CD4-positive, alpha-beta T cell (primary cell): Measurements from ENCODE around the gene ANKH. TPM values are rescaled to one million over a fixed set of nuclear protein-coding genes. Genes with fewer than 3 reads are reported as not detected.

Experiments used
- ATAC-seq: fragments of 200-7000 bp; cut with Tn5 transposase; one replicate; pipeline ENCODE4 v1.10.0; 2022; ENCODE audit warnings: mild to moderate bottlenecking; ENCODE audit not compliant: poor library complexity
- CTCF ChIA-PET: fragments of 350-600 bp; sonication (Branson Sonifier 250); formaldehyde crosslinking; loops from one replicate; lab custom pipeline; 2021; ENCODE audit warnings: antibody characterized with exemption, inconsistent platforms; lab: Charles Lee
- POLR2A ChIA-PET: fragments of 350-600 bp; sonication (Branson Sonifier 250); formaldehyde crosslinking; loops from one replicate; lab custom pipeline; 2021; ENCODE audit warnings: antibody characterized with exemption, inconsistent platforms; lab: Charles Lee
- DNase-seq, 14 experiments: peaks; one replicate each; pipeline ENCODE4 v3.0.0-alpha.2; 2013 to 2020; ENCODE audit warnings: mixed read lengths in 2 of 14
- H3K27ac ChIP-seq, 2 donors: one replicate each; pipeline versions ENCODE4 v1.5.1 to v1.7.0; 2013; ENCODE audit warnings: low read length in 2 of 2, low read depth in 1 of 2, mild to moderate bottlenecking in 1 of 2
- H3K27me3 ChIP-seq, 2 experiments: 1 replicate in 1 of 2; 2 replicates in 1 of 2; pipeline versions ENCODE4 v1.6.1 to v1.7.0; 2013; ENCODE audit warnings: low read length in 2 of 2, control low read depth in 1 of 2, mild to moderate bottlenecking in 1 of 2, moderate library complexity in 1 of 2; ENCODE audit not compliant: insufficient read depth in 2 of 2, control insufficient read depth in 1 of 2
- H3K36me3 ChIP-seq: one replicate; pipeline ENCODE4 v1.6.1; 2013; ENCODE audit warnings: low read length, control low read depth; ENCODE audit not compliant: insufficient read depth
- H3K4me1 ChIP-seq: one replicate; pipeline ENCODE4 v1.6.1; 2013; ENCODE audit warnings: low read length, control low read depth; ENCODE audit not compliant: insufficient read depth
- H3K4me3 ChIP-seq: one replicate; pipeline ENCODE4 v1.5.1; 2013; ENCODE audit warnings: mild to moderate bottlenecking, low read length, moderate library complexity
- H3K9me3 ChIP-seq, 2 experiments: 1 replicate in 1 of 2; 2 replicates in 1 of 2; pipeline versions ENCODE4 v1.6.1 to v1.7.0; 2013; ENCODE audit warnings: low read length in 2 of 2, mild to moderate bottlenecking in 2 of 2, control low read depth in 1 of 2, moderate library complexity in 1 of 2; ENCODE audit not compliant: control insufficient read depth in 1 of 2, insufficient read depth in 1 of 2
- H3K27ac Mint-ChIP-seq: one replicate; pipeline ENCODE4 v1.8.0; 2020; ENCODE audit warnings: mixed read lengths
- H3K27me3 Mint-ChIP-seq: one replicate; pipeline ENCODE4 v1.8.0; 2021; ENCODE audit warnings: mixed read lengths
- H3K36me3 Mint-ChIP-seq: one replicate; pipeline ENCODE4 v1.8.0; 2021; ENCODE audit warnings: low read depth, mixed read lengths
- H3K4me1 Mint-ChIP-seq: one replicate; pipeline ENCODE4 v1.8.0; 2021; ENCODE audit warnings: low read depth, mixed read lengths
- H3K4me3 Mint-ChIP-seq: one replicate; pipeline ENCODE4 v1.8.0; 2020; ENCODE audit warnings: mild to moderate bottlenecking, mixed read lengths
- H3K9me3 Mint-ChIP-seq: one replicate; pipeline ENCODE4 v1.8.0; 2020; ENCODE audit warnings: mixed read lengths
- intact Hi-C, 2 experiments: fragments of 100-400 bp; cut with DNase I in 1 of 2; cut with micrococcal nuclease in 1 of 2; formaldehyde crosslinking; loops; one replicate each; pipeline versions ENCODE4 v1.15.1 to v1.9.0; 2023 to 2025; cut with DNase I, micrococcal nuclease
- total RNA-seq, 174 experiments: library from RNA in 2 of 174; stranded (reverse) in 2 of 174; gene quantifications; one replicate each; pipeline ENCODE4 v1.2.3 and lab custom pipeline; 2021 to 2026
- TF ChIP-seq, protein P1 (sequence below): fragments of 200-600 bp; IDR thresholded peaks from one replicate; pipeline ENCODE4 v1.8.0; 2022; ENCODE audit warnings: antibody characterized with exemption, mild to moderate bottlenecking

Gene ANKH
- total RNA-seq, 2 experiments from 2014 or later = 69.5 to 72.3 TPM

DNA sequence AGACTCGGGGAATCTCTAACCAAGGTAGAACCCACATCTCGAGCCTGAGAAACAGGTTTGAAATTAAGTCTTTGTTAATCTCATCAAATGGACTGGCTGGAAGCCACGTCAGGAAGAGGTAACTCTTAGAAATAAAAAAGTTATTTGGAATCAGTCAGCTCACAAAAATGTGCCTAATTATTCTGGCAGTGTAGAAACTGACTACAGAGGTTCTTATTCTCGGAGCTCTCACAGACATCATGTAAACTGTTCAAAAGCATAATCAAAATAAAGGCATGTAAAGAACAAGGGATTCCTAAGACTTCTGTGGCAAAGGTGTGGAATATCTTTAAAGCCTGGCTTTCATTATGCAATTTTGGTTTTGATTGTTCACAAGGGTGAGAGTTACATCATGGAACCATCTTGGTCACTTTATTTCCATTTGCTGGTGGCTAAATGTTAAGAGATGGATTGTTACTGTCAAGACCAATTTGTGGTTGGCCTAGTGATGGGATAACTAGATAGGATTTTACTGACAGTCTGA is 121.9 kb downstream of the ANKH start:
- intact Hi-C loops = loop anchor here in 1 of 2 experiments (10.0 kb wide), 1 partner anchor 65 kb away; no protein-coding TSS in a partner anchor
- peaks cover 86% of the 10 kb centered on the region for H3K36me3 ChIP-seq
- Mint-ChIP-seq H3K36me3 (peaks cover 79% of the 10 kb centered on the region), H3K27me3 (no peaks in the 10 kb centered on the region), H3K4me1 (peaks cover 6% of the 10 kb centered on the region), H3K9me3 (no peaks in the 10 kb centered on the region), H3K27ac (no peak overlapping the region), H3K4me3 (no peak overlapping the region)
- no peaks in the 10 kb centered on the region for H3K9me3 ChIP-seq
- TF ChIP-seq, protein P1, sequence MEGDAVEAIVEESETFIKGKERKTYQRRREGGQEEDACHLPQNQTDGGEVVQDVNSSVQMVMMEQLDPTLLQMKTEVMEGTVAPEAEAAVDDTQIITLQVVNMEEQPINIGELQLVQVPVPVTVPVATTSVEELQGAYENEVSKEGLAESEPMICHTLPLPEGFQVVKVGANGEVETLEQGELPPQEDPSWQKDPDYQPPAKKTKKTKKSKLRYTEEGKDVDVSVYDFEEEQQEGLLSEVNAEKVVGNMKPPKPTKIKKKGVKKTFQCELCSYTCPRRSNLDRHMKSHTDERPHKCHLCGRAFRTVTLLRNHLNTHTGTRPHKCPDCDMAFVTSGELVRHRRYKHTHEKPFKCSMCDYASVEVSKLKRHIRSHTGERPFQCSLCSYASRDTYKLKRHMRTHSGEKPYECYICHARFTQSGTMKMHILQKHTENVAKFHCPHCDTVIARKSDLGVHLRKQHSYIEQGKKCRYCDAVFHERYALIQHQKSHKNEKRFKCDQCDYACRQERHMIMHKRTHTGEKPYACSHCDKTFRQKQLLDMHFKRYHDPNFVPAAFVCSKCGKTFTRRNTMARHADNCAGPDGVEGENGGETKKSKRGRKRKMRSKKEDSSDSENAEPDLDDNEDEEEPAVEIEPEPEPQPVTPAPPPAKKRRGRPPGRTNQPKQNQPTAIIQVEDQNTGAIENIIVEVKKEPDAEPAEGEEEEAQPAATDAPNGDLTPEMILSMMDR = no peak
- no peak overlapping the region for H3K4me3 ChIP-seq
- DNase-seq = no peak
- no peak overlapping the region for H3K27ac ChIP-seq
- CTCF ChIA-PET = interaction anchor here (0.6 kb wide), 1 partner anchor 62 kb away, joined by 3 read pairs; no protein-coding TSS in a partner anchor
- no peaks in the 10 kb centered on the region for H3K27me3 ChIP-seq
- POLR2A ChIA-PET = no interaction called here
- no peak for ATAC-seq
- H3K4me1 ChIP-seq = peaks cover 6% of the 10 kb centered on the region

DNA sequence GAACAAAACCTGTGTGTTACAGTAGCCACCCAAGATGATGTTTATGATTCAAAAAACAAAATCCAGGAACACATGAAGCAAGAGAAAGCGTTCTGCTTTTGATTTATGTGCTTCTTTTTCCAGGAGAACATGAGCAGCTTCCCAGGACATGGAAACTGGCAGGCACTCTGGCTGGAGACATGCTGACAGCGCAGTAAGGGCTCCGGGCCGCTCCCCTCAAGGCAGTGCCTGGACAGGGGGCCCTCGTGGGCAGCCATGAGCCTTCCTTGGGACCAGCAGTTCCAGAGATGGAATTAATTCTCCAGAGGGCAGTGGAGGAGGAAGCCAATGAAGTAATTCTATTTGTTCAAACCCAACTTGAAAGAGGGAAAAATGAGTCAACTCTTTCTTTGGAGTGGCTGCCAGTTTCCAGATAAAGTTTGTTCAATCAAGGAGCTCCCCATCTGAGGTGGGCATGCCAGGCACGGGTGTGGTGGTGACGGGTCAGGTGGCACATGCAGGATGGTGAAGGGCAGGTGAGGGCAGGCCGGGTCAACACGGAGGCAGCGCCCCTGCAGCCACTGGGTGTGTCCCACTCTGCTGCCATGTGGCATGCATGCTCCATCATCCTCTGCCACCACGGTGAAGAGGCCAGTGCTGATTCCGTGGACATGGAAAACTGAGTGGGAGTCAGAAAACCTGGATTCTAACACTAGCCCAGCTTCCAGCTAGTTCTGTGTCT is 123.2 kb downstream of the ANKH start:
- ChIA-PET POLR2A (no interaction called here), CTCF (interaction anchor here (0.5 kb wide), 1 partner anchor 227 kb away, joined by 4 read pairs; no protein-coding TSS in a partner anchor)
- H3K27ac Mint-ChIP-seq = no peak overlapping the region
- DNase-seq (no peak), ATAC-seq (no peak)
- H3K27ac ChIP-seq = no peak overlapping the region
- no peaks in the 10 kb centered on the region for H3K9me3 Mint-ChIP-seq
- H3K36me3 ChIP-seq = peaks cover 89% of the 10 kb centered on the region
- no peak overlapping the region for H3K4me3 ChIP-seq
- H3K4me3 Mint-ChIP-seq = no peak overlapping the region
- H3K27me3 Mint-ChIP-seq = no peaks in the 10 kb centered on the region
- H3K27me3 ChIP-seq = no peaks in the 10 kb centered on the region
- H3K9me3 ChIP-seq = no peaks in the 10 kb centered on the region
- intact Hi-C loops = loop anchor here in 1 of 2 experiments (10.0 kb wide), 1 partner anchor 66 kb away; no protein-coding TSS in a partner anchor
- TF ChIP-seq, protein P1 = no peak
- H3K36me3 Mint-ChIP-seq = peaks cover 78% of the 10 kb centered on the region
- peaks cover 6% of the 10 kb centered on the region for H3K4me1 ChIP-seq
- peaks cover 13% of the 10 kb centered on the region for H3K4me1 Mint-ChIP-seq

DNA sequence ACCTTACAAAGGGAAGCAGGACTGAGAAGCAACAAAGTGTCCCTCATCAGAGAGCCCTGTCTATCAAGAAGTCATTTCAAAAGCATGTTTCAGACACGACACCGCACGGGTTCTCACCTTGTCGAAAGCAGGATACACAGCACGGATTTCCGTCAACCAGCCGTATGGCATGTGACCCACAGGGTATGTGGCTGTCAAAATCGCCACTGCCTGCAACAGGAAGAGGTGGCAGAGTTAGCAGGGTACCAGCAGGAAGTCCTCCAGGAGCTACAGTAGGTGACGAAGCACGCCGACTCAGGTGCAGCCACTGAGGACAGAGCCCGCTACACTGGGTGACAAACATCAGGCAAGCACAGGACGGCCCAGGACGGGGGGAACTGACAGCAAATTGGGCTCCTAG is 125.8 kb downstream of the ANKH start:
- Histone ChIP-seq H3K4me3 (no peak overlapping the region), H3K36me3 (peaks cover 87% of the 10 kb centered on the region), H3K9me3 (no peaks in the 10 kb centered on the region), H3K27ac (no peak overlapping the region), H3K27me3 (no peaks in the 10 kb centered on the region), H3K4me1 (peaks cover 6% of the 10 kb centered on the region)
- Mint-ChIP-seq H3K4me3 (no peak overlapping the region), H3K36me3 (peaks cover 81% of the 10 kb centered on the region), H3K4me1 (peaks cover 34% of the 10 kb centered on the region), H3K27me3 (no peaks in the 10 kb centered on the region), H3K9me3 (no peaks in the 10 kb centered on the region), H3K27ac (peak overlapping the region; percentile 66)
- TF ChIP-seq, protein P1 = no peak
- ATAC-seq = peak; percentile 32
- DNase-seq = peak in 8 of 14 experiments; percentile 8 to 61 (median 22)
- CTCF ChIA-PET = no interaction called here
- POLR2A ChIA-PET = no interaction called here
- intact Hi-C loops = loop anchor here in 1 of 2 experiments (10.0 kb wide), 1 partner anchor 69 kb away; no protein-coding TSS in a partner anchor
